Epidermal melanocyte (primary cell): ENCODE data around the gene INPP4A.

ENCODE experiments used
- DNase-seq: peaks from one replicate; pipeline ENCODE4 v3.0.0; 2011; ENCODE audit warnings: low spot score; ENCODE audit not compliant: insufficient read length

INPP4A gene

DNA sequence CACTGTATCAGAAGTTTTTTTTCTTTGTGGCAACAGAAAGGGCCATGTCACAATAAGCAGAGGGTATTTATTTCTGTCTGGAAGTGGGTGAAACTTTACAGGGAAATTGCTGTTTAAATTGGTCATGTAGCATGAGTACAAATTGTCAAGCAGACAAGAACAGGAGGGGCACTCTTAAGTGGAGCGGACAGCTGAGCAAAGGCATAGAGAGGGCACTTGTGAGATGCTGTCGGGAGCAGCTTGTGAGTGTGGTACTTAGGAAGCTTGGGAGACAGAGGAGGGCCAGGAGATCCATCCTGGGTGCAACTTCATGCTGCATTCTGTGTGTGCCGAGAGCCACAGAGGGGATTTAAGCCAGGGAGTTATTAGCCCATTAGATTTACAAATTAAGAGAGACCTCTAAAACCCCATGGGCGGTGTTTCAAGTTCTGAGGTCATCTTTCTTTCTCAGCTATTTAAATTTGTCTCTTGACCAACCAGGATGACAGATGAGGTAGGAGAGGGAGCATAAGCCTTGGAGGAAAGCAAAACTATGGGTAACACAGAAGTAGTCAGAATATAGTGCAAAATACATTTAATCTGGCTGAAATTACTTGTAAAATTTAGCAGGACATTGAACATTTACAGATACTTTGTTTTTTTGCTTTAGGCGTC is 30.4 kb downstream of the INPP4A start:
- no peak for DNase-seq

GRCh38 chr2:98476192-98476868 is 31.7 kb downstream of the INPP4A start:
- DNase-seq = no peak

DNA sequence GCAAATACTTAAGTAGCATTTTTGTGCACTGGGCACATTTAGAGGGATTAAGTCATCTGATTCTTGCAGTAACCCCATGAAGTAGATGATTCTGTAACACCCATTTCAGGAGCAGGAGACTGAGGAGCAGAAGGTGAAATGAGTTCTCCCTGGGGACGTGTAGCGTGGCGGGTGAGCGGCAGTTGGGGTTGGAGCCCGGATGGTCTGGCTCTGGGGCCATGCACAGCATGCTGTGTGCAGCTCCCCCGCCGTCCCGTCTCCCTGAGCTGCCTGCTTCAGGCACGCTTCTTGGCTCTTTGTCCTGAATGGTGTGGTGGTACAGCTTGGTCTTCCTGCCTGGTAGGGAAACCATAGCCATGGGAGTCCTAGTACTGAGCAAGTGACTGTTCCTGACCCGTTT is 32.4 kb downstream of the INPP4A start:
- DNase-seq = no peak

GRCh38 chr2:98477506-98477905 is 32.8 kb downstream of the INPP4A start:
- DNase-seq = no peak

- no peak for DNase-seq
These were observed 33.5 kb downstream of the INPP4A start for GRCh38 chr2:98478088-98478551.

DNA sequence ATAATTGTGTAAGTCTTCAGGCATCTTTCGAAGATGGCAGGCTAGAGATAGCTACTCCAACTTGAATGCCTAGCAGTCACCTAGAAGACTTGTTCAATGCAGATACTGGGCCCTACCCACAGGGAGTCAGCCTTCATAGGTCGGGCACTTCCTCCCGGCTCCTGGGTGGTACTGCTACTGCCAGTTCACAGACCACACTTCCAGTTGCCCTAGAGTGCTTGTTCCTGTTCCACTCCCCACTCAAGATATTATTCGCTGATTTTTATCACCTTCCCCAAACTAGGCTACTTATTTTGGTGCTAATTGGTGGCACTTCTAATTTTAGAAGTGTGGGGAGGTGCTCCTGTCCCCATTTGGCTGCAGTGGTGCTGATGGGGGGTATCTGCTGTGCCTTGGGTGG is 34.2 kb downstream of the INPP4A start:
- DNase-seq = no peak

- no peak for DNase-seq
These were observed 34.7 kb downstream of the INPP4A start for GRCh38 chr2:98479371-98479770.

GRCh38 chr2:98479959-98480524 is 35.4 kb downstream of the INPP4A start:
- peak; percentile 83 for DNase-seq

- DNase-seq = no peak
These were observed 35.9 kb downstream of the INPP4A start for GRCh38 chr2:98480598-98480997.

DNA sequence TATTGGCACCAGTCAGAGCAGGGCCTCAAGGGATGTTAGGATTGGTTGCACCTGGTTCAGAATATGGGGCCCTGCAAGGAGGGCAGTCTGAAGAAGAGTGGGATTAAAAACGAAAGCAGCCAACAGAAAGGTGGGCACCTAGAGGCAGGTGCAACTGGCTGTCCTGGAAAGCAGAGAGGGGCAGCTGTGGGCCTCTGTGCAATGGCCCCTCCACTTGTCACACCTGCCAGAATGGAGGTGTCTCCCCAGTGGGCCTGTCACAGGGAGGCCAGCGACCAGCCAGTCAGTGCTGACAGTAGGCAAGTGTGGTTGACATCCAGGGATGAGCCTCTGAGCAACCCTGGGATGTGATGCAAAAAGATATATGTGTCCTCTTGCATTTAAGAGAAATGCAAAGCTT is 37.7 kb downstream of the INPP4A start:
- no peak for DNase-seq

DNA sequence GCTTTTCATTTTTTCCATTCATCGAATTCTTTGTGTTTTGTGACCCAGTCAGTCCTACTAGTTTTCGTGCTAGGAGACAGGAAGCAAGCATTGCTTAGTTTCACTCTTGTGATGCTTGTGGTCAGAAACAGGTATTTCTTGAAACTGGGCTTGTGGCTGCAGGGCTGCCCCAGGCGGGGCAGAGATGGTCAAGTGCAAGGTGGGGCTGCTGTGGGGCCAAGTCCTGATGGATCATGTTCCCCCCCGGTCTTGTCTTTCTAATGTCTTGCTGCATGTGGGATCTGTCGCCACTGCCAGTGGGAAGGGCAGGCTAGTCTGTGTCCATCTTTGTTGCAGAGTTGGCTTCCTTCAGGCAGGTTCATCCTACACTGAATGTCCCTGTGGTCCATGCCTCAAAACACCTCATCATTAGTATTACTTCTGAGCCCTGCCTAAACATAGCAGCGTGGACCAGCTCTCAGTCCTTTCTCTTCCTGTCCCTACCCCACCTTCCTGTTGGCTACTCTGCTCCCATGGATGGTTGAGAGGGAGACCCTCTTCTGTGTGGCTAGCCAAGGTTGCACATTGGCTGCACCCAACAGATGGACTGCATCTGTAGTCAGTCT is 38.7 kb downstream of the INPP4A start:
- no peak for DNase-seq

- no peak for DNase-seq
These were observed 39.5 kb downstream of the INPP4A start for GRCh38 chr2:98484121-98484557.

GRCh38 chr2:98484652-98485452 is 40.2 kb downstream of the INPP4A start:
- DNase-seq = no peak

GRCh38 chr2:98485453-98485755 is 40.7 kb downstream of the INPP4A start:
- DNase-seq = no peak

- DNase-seq = no peak
These were observed 41.8 kb downstream of the INPP4A start for GRCh38 chr2:98486374-98486981.

- DNase-seq = no peak
These were observed 42.6 kb downstream of the INPP4A start for GRCh38 chr2:98487101-98487805.

- no peak for DNase-seq
These were observed 43.1 kb downstream of the INPP4A start for GRCh38 chr2:98487806-98488189.

- DNase-seq = no peak
These were observed 43.6 kb downstream of the INPP4A start for GRCh38 chr2:98488252-98488651.

GRCh38 chr2:98489486-98489885 is 44.8 kb downstream of the INPP4A start:
- DNase-seq = no peak
